ENCODE results near the gene FOXA3.

Gene FOXA3

DNA sequence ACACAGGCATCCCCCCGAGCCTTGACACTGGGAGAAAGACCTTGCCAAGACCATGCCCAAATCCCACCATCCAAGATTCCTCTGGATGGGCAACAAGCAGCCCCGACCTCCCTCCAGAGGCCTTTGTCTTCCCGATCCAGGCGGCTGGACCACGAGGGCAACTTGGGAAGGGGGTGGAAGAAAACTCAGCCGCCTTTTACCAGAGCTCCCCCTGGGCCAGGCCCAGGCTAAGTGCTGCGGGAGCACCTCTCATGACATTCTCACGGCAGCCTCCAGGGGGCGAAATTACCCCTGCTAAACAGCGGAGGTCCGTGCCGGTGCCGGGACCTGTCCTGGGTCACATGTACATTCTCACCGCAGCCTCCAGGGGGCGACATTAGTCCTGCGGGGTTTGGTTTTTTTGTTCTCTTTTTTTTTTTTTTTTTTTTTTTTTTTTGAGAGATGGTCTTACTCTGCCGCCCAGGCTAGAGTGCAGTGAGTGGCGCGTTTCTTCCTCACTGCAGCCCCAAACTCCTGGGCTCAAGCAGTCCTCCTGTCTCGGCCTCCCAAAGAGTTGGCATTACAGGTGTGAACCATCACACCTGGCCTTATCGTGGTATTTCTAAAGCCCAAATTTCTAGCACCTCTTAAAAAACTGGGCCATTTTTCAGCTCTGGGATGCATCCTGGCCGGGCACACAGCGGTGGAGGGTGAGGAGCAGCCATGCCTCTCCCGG is 47.0 kb upstream of the FOXA3 start:
- Histone ChIP-seq H3K27ac (ENCODE audit: low read depth, low read length) (peak overlapping the region; percentile 81), H3K4me2 (ENCODE audit: low read length) (peak overlapping the region; percentile 86), H3K23ac (ENCODE audit: low read length) (no peak overlapping the region), H3K36me3 (ENCODE audit: control insufficient read depth, insufficient read depth, low read length) (peaks cover 3% of the 10 kb centered on the region), H3K79me2 (ENCODE audit: control insufficient read depth, insufficient read depth, low read length) (no peaks in the 10 kb centered on the region), H3K4ac (ENCODE audit: low read depth, low read length) (peak overlapping the region; percentile 82), H3K79me1 (ENCODE audit: low read length) (no peaks in the 10 kb centered on the region), H3K9ac (ENCODE audit: low read length) (peak overlapping the region; percentile 97), H3K4me1 (ENCODE audit: control insufficient read depth, low read depth, low read length) (peaks cover 4% of the 10 kb centered on the region), H3K4me3 (ENCODE audit: low read length) (no peak overlapping the region), H2BK120ac (ENCODE audit: low read depth, low read length) (no peak overlapping the region), H2AK5ac (ENCODE audit: low read length) (peak overlapping the region; percentile 43), H3K56ac (ENCODE audit: low read length) (peak overlapping the region; percentile 96), H2BK15ac (replicated peaks; ENCODE audit: low read depth) (no peak overlapping the region), H4K8ac (ENCODE audit: low read depth, low read length) (no peak overlapping the region), H3K27me3 (ENCODE audit: insufficient read depth, low read length, poor library complexity) (no peaks in the 10 kb centered on the region), H3K18ac (ENCODE audit: low read length) (peak overlapping the region; percentile 60), H2BK5ac (ENCODE audit: low read length) (peak overlapping the region; percentile 91), H4K5ac (ENCODE audit: low read length) (no peak overlapping the region)
- peak; percentile 98 for DNase-seq
- no CpG with 5 or more reads among the region's 24 CpGs for WGBS (ENCODE audit: extremely low coverage, insufficient coverage, low lambda C conversion rate)

DNA sequence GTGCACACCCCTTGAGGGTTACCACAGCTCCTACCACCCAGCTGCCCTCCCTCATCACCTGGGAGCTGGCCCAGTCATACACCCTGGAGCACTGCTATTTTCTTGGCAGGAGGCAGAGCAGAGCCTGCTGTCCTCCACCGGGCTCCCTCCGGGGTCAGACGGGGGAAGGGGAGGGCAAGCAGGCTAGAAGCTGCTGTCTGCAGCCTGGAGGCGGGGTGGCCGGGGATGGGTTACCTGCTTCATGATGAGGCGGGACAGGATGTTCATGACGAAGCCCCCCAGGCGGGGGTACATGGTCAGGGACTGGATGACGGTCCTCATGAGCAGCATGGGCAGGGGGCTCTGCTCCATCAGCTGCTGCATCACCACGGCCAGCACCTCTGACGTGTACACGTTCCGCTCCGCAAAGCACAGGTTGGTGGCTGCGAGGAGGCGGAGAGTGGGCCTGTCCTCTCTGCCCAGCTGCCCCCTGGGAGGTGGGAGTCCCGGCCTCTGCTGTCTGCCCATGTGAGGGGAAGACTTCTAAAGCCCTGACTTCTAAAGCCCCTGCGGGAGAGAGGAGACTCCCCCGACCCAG is 46.3 kb upstream of the FOXA3 start:
- Histone ChIP-seq H3K4me2 (ENCODE audit: low read length) (no peak overlapping the region), H3K9ac (ENCODE audit: low read length) (peak overlapping the region; percentile 22), H3K27ac (ENCODE audit: low read depth, low read length) (no peak overlapping the region), H3K4me3 (ENCODE audit: low read length) (no peak overlapping the region), H3K36me3 (ENCODE audit: control insufficient read depth, insufficient read depth, low read length) (peaks cover 3% of the 10 kb centered on the region), H4K8ac (ENCODE audit: low read depth, low read length) (no peak overlapping the region), H3K4ac (ENCODE audit: low read depth, low read length) (no peak overlapping the region), H2AK5ac (ENCODE audit: low read length) (no peak overlapping the region), H3K27me3 (ENCODE audit: insufficient read depth, low read length, poor library complexity) (no peaks in the 10 kb centered on the region), H3K79me2 (ENCODE audit: control insufficient read depth, insufficient read depth, low read length) (no peaks in the 10 kb centered on the region), H3K4me1 (ENCODE audit: control insufficient read depth, low read depth, low read length) (peaks cover 4% of the 10 kb centered on the region), H3K56ac (ENCODE audit: low read length) (peak overlapping the region; percentile 25), H3K18ac (ENCODE audit: low read length) (no peak overlapping the region), H4K5ac (ENCODE audit: low read length) (no peak overlapping the region), H2BK120ac (ENCODE audit: low read depth, low read length) (no peak overlapping the region), H2BK5ac (ENCODE audit: low read length) (no peak overlapping the region), H3K23ac (ENCODE audit: low read length) (no peak overlapping the region), H3K79me1 (ENCODE audit: low read length) (no peaks in the 10 kb centered on the region), H2BK15ac (replicated peaks; ENCODE audit: low read depth) (no peak overlapping the region)
- no CpG with 5 or more reads among the region's 19 CpGs for WGBS (ENCODE audit: extremely low coverage, insufficient coverage, low lambda C conversion rate)
- peak; percentile 70 for DNase-seq

DNA sequence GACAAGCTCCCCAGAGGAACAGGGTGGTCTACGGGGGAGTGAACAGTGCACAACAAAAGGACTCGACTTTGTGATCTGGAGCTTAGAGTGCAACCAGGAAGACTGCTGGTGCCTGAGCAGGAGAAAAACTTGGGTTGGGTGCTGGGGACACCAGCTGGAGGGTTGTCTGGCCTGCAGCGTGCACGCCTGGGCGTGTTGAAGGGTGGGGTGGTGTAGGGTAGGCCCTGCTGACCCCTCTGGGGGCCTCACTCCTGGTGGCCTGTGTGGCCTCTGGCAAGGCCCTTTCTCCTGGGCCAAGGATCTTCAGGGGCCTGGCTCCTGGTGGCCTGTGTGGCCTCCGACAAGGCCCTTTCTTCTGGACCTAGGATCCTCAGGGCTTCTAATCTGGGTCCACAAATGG is 44.4 kb upstream of the FOXA3 start:
- H3K79me2 ChIP-seq (ENCODE audit: control insufficient read depth, insufficient read depth, low read length), result no peaks in the 10 kb centered on the region
- no peak overlapping the region for H3K27ac ChIP-seq (ENCODE audit: low read depth, low read length)
- H2BK15ac ChIP-seq (replicated peaks; ENCODE audit: low read depth), result no peak overlapping the region
- no CpG with 5 or more reads among the region's 6 CpGs for WGBS (ENCODE audit: extremely low coverage, insufficient coverage, low lambda C conversion rate)
- no peak overlapping the region for H3K56ac ChIP-seq (ENCODE audit: low read length)
- no peaks in the 10 kb centered on the region for H3K27me3 ChIP-seq (ENCODE audit: insufficient read depth, low read length, poor library complexity)
- no peak overlapping the region for H3K4me2 ChIP-seq (ENCODE audit: low read length)
- no peak overlapping the region for H2BK120ac ChIP-seq (ENCODE audit: low read depth, low read length)
- H3K4me3 ChIP-seq (ENCODE audit: low read length), result no peak overlapping the region
- no peak overlapping the region for H2BK5ac ChIP-seq (ENCODE audit: low read length)
- no peak for DNase-seq
- H3K23ac ChIP-seq (ENCODE audit: low read length), result no peak overlapping the region
- no peak overlapping the region for H3K4ac ChIP-seq (ENCODE audit: low read depth, low read length)
- H3K4me1 ChIP-seq (ENCODE audit: control insufficient read depth, low read depth, low read length), result peaks cover 4% of the 10 kb centered on the region
- H3K9ac ChIP-seq (ENCODE audit: low read length), result no peak overlapping the region
- H4K8ac ChIP-seq (ENCODE audit: low read depth, low read length), result no peak overlapping the region
- H3K18ac ChIP-seq (ENCODE audit: low read length), result no peak overlapping the region
- H2AK5ac ChIP-seq (ENCODE audit: low read length), result no peak overlapping the region
- H3K79me1 ChIP-seq (ENCODE audit: low read length), result no peaks in the 10 kb centered on the region
- peaks cover 12% of the 10 kb centered on the region for H3K36me3 ChIP-seq (ENCODE audit: control insufficient read depth, insufficient read depth, low read length)
- H4K5ac ChIP-seq (ENCODE audit: low read length), result no peak overlapping the region

DNA sequence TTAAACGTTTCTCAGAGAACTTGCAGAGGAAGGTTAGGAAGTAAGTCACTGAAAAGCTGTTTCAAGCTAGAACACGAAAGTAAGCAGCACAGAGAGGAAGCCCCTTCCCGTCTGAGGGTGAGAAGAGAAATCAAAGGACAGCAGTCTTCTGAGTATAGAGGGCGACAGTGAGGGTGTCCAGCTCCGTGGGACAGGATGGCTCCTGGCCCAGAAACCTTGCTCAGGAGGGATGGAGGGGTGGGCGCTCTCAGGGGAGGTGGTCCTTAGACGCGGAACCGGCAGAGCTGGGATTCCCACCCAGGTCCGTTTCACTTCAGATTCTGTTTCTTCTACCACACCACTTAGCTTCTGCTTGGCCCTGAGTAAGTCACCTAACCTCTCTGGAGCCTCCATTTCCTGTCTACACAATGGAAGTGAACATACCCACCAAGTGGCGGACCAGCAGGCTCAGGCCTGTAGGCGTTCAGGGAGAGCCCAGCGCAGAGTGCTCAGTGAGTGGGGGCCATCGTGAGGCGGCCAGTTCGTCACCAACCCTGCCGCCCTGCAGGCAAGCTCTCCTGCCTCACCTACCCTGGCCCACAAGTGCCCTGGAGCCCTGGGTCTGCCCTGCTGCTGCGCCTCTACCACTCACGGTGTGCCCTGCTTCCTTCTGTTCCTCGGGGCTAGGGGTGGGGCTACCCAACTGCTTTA is 43.6 kb upstream of the FOXA3 start:
- Histone ChIP-seq H3K18ac (ENCODE audit: low read length) (no peak overlapping the region), H3K4me1 (ENCODE audit: control insufficient read depth, low read depth, low read length) (peaks cover 4% of the 10 kb centered on the region), H2BK15ac (replicated peaks; ENCODE audit: low read depth) (no peak overlapping the region), H3K4me3 (ENCODE audit: low read length) (no peak overlapping the region), H4K8ac (ENCODE audit: low read depth, low read length) (no peak overlapping the region), H3K9ac (ENCODE audit: low read length) (no peak overlapping the region), H3K27ac (ENCODE audit: low read depth, low read length) (no peak overlapping the region), H3K27me3 (ENCODE audit: insufficient read depth, low read length, poor library complexity) (no peaks in the 10 kb centered on the region), H3K56ac (ENCODE audit: low read length) (no peak overlapping the region), H3K79me2 (ENCODE audit: control insufficient read depth, insufficient read depth, low read length) (no peaks in the 10 kb centered on the region), H3K4me2 (ENCODE audit: low read length) (no peak overlapping the region), H2BK120ac (ENCODE audit: low read depth, low read length) (no peak overlapping the region), H4K5ac (ENCODE audit: low read length) (no peak overlapping the region), H3K79me1 (ENCODE audit: low read length) (no peaks in the 10 kb centered on the region), H2BK5ac (ENCODE audit: low read length) (no peak overlapping the region), H2AK5ac (ENCODE audit: low read length) (no peak overlapping the region), H3K4ac (ENCODE audit: low read depth, low read length) (no peak overlapping the region), H3K36me3 (ENCODE audit: control insufficient read depth, insufficient read depth, low read length) (peaks cover 15% of the 10 kb centered on the region), H3K23ac (ENCODE audit: low read length) (no peak overlapping the region)
- WGBS (ENCODE audit: extremely low coverage, insufficient coverage, low lambda C conversion rate), result no CpG with 5 or more reads among the region's 20 CpGs
- no peak for DNase-seq

DNA sequence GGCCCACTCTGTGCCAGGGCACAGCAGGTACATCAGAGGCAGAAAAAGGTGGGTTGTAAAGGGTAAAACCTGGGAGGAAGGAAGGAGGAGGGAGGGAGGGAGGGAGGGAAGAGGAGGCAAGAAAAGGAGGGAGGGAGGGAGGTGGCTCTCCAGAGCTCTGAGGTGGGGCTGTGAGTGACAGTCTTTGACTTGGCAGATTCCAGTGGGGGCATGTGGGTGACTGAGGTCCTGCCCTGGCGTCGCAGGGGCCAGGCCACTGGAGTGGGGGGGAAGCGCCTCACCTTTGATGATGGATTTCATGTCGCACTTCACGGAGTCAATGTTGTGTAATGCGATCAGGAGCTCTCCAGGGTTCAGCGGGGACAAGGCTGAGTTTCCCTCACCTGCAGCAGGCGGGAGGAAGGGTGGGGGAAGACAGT is 43.0 kb upstream of the FOXA3 start:
- Histone ChIP-seq H3K79me2 (ENCODE audit: control insufficient read depth, insufficient read depth, low read length) (no peaks in the 10 kb centered on the region), H2AK5ac (ENCODE audit: low read length) (no peak overlapping the region), H3K4me1 (ENCODE audit: control insufficient read depth, low read depth, low read length) (peaks cover 4% of the 10 kb centered on the region), H3K36me3 (ENCODE audit: control insufficient read depth, insufficient read depth, low read length) (peaks cover 15% of the 10 kb centered on the region), H4K5ac (ENCODE audit: low read length) (no peak overlapping the region), H3K4me2 (ENCODE audit: low read length) (no peak overlapping the region), H3K18ac (ENCODE audit: low read length) (no peak overlapping the region), H3K79me1 (ENCODE audit: low read length) (no peaks in the 10 kb centered on the region), H3K27me3 (ENCODE audit: insufficient read depth, low read length, poor library complexity) (no peaks in the 10 kb centered on the region), H3K56ac (ENCODE audit: low read length) (no peak overlapping the region), H4K8ac (ENCODE audit: low read depth, low read length) (no peak overlapping the region), H2BK15ac (replicated peaks; ENCODE audit: low read depth) (no peak overlapping the region), H2BK120ac (ENCODE audit: low read depth, low read length) (no peak overlapping the region), H3K23ac (ENCODE audit: low read length) (no peak overlapping the region), H3K4me3 (ENCODE audit: low read length) (no peak overlapping the region), H2BK5ac (ENCODE audit: low read length) (no peak overlapping the region), H3K27ac (ENCODE audit: low read depth, low read length) (no peak overlapping the region), H3K9ac (ENCODE audit: low read length) (no peak overlapping the region), H3K4ac (ENCODE audit: low read depth, low read length) (no peak overlapping the region)
- no peak for DNase-seq
- no CpG with 5 or more reads among the region's 8 CpGs for WGBS (ENCODE audit: extremely low coverage, insufficient coverage, low lambda C conversion rate)

Measured in mesendoderm (in vitro differentiated cells).